HUDEP-2 (cell line): ENCODE data around the gene OR2A1.
"Not testable (repeated sequence)": the region's sequence is repeated elsewhere in the genome, so short reads cannot be mapped to it uniquely, and the experiment has no call there.

Experiments used
- DNase-seq, 76 experiments: peaks; one replicate each; lab custom pipeline; 2025; ENCODE audit not compliant: unreplicated experiment in 76 of 76; lab: John Stamatoyannopoulos, UW

OR2A1 gene

DNA sequence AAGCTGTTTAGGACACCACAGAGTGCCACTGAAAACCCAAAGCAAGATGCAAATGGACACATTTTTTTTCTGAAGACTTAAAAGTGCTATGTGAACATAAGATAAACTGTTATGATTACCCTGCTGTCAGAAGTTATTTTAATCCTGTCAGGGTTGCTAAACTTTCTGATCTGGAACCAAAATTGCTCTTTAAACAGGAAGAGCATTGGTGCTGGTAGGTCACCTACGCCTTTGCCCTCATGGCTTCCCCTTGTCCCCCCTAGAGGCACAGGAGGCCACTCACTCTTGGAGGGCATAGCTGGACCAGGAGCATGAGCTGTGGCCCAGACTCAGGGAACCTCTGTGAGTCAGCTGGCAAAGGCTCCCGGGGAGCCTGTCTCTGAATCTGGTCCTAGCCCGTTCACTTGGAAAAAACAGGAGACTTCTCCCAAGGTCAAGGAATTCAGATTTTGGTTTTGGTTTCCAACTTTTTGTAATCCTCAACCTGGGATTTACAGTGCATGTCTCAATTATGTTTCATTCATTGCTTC lies 9.5 kb downstream of the OR2A1 start:
- DNase-seq = not testable (repeated sequence)

- not testable (repeated sequence) for DNase-seq
These were observed 11.1 kb downstream of the OR2A1 start for GRCh38 chr7:144323359-144323758.

GRCh38 chr7:144325868-144326267 lies 13.6 kb downstream of the OR2A1 start:
- not testable (repeated sequence) for DNase-seq

DNA sequence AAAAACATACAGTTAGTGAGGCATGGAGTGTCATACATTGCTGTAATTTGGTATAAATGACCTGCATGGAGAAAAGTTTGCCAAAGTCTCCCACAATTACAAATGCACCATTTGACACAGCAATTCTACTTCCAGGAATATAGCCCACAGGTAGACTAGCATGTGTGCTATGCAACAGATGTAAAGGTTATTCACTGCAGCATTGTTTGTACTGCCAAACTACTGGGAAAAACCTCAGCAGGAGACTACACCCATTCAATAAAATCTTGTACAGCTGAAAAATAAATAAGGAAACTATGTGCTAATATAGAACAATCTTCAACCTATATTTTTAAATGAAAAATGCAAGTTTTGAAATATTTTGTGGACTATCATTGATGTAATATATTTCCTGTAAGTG lies 17.8 kb downstream of the OR2A1 start:
- DNase-seq = not testable (repeated sequence)

- DNase-seq = not testable (repeated sequence)
These were observed 19.2 kb downstream of the OR2A1 start for GRCh38 chr7:144331221-144331995.

GRCh38 chr7:144331996-144332288 lies 19.7 kb downstream of the OR2A1 start:
- DNase-seq = not testable (repeated sequence)

GRCh38 chr7:144348625-144349024 lies 36.4 kb downstream of the OR2A1 start:
- DNase-seq = not testable (repeated sequence)

GRCh38 chr7:144351667-144352066 lies 39.4 kb downstream of the OR2A1 start:
- not testable (repeated sequence) for DNase-seq

GRCh38 chr7:144355176-144355822 lies 43.1 kb downstream of the OR2A1 start, which contains the start of gene ARHGEF5:
Gene ARHGEF5, plus strand, starts transcription at chr7:144355402. Its CDS starts 7,268 bp downstream, at chr7:144362670.
- DNase-seq = not testable (repeated sequence)

- DNase-seq = not testable (repeated sequence)
These were observed 44.0 kb downstream of the OR2A1 start for GRCh38 chr7:144356185-144356584.

GRCh38 chr7:144356860-144357259 lies 44.6 kb downstream of the OR2A1 start:
- DNase-seq = not testable (repeated sequence)

DNA sequence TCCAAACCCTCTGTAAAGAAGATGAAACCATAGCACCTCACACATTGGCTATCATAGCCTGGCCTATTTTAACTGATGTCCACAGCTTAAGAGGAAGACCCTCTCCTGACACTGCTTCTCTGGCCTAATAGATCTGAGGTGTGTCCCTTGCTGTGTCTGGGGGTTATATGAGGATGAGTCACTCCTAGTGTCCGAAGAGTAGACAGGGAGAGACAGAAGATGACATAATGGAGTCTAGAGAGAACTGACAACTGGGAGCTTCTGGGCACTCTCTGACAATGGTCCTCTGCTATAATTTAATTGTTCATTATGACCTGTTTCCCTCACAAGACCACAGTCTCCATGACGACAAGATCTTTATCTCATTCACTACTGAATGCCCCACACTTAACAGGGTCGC lies 49.8 kb downstream of the OR2A1 start:
- DNase-seq = not testable (repeated sequence)

- DNase-seq = not testable (repeated sequence)
These were observed 53.3 kb downstream of the OR2A1 start for GRCh38 chr7:144365523-144365922.

DNA sequence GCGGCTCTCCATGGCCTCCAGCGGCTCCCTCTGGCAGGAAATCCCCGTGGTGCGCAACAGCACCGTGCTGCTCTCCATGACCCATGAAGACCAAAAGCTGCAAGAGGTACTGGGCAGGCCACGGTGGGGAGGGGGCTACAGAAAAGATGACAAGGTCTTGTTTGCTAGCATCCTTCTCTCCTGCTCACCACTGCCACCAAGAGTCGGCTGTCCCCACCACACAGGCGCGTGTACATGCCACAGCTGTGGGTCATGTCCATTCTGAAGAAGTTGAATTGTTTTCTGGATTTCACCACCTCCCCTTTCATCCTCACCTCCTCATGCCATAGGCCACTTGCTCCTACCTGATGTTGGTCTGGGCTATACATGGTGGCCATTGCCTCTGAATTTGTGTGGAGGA lies 55.0 kb downstream of the OR2A1 start:
- not testable (repeated sequence) for DNase-seq

DNA sequence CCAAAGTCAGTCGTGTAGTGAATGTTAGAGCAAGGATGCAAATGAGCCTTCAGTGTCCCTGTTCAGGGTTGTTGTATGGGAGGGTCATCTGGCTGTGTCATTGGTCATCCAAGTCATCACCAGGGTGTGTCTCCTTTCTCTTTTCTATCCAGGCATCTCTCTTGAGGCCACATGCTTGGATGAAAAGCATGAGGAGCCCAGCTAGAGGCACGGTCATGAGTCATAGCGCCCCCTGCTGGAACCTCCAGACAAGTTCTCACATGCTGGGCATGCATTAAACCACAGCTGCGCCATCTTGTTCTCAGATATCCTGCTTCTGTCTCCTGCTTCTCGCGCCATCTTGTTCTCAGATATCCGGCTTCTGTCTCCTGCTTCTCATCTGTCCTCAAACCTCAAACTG lies 57.0 kb downstream of the OR2A1 start:
- not testable (repeated sequence) for DNase-seq
